CD4-positive, alpha-beta T cell treated with Interleukin-21 for 1 hour (primary cell): ENCODE data around the gene SEC16A.

Experiments used
- DNase-seq: peaks from one replicate; pipeline ENCODE4 v3.0.0-alpha.2; 2020

SEC16A gene

GRCh38 chr9:136459425-136459824 is 23.4 kb downstream of the SEC16A start:
- no peak for DNase-seq

- DNase-seq: no peak
Observed at GRCh38 chr9:136457326-136457725, 25.5 kb downstream of the SEC16A start.

- DNase-seq: no peak
Observed at GRCh38 chr9:136456258-136456657, 26.6 kb downstream of the SEC16A start.

GRCh38 chr9:136455043-136456002 is 27.5 kb downstream of the SEC16A start:
- no peak for DNase-seq

- no peak for DNase-seq
Observed at GRCh38 chr9:136454026-136454796, 28.6 kb downstream of the SEC16A start.

GRCh38 chr9:136453326-136453725 is 29.5 kb downstream of the SEC16A start:
- no peak for DNase-seq

GRCh38 chr9:136451221-136451877 is 31.5 kb downstream of the SEC16A start:
- DNase-seq: no peak

- DNase-seq: no peak
Observed at GRCh38 chr9:136448655-136449054, 34.2 kb downstream of the SEC16A start.

- no peak for DNase-seq
Observed at GRCh38 chr9:136447173-136447778, 35.6 kb downstream of the SEC16A start.

- DNase-seq: no peak
Observed at GRCh38 chr9:136445799-136446198, 37.0 kb downstream of the SEC16A start.

GRCh38 chr9:136444102-136444501 is 38.7 kb downstream of the SEC16A start:
- no peak for DNase-seq

GRCh38 chr9:136443687-136444086 is 39.2 kb downstream of the SEC16A start:
- DNase-seq: no peak

- no peak for DNase-seq
Observed at GRCh38 chr9:136443087-136443486, 39.8 kb downstream of the SEC16A start.

GRCh38 chr9:136442265-136442664 is 40.6 kb downstream of the SEC16A start:
- DNase-seq: no peak

- DNase-seq: no peak
Observed at GRCh38 chr9:136441681-136442245, 41.1 kb downstream of the SEC16A start.

- no peak for DNase-seq
Observed at GRCh38 chr9:136441191-136441680, 41.6 kb downstream of the SEC16A start.

- peak; percentile 85 for DNase-seq
Observed at GRCh38 chr9:136439481-136440408, 43.1 kb downstream of the SEC16A start, which contains the start of gene INPP5E. Gene INPP5E, minus strand, starts transcription at chr9:136439845. Its CDS starts 426 bp downstream, at chr9:136439419.

GRCh38 chr9:136438548-136439480 is 44.0 kb downstream of the SEC16A start:
- DNase-seq: peak; percentile 57

GRCh38 chr9:136437839-136438547 is 44.8 kb downstream of the SEC16A start:
- DNase-seq: peak; percentile 46
